SK-N-SH treated with all-trans-retinoic acid at 6 μM for 48 hours (cell line): ENCODE measurements around the gene S100A4.

Experiments
- ARNTL ChIP-seq: fragments of 450-650 bp; formaldehyde crosslinking; IDR thresholded peaks from 2 replicates; pipeline ENCODE4 v1.5.0; 2020; ENCODE audit warnings: low read depth, mild to moderate bottlenecking, moderate library complexity, borderline replicate concordance
- CSRNP3 ChIP-seq: fragments of 250-450 bp; sonication (Bioruptor Pico); IDR thresholded peaks from 2 replicates; pipeline ENCODE4 v1.5.1; 2021; ENCODE audit warnings: mild to moderate bottlenecking, moderate library complexity
- PATZ1 ChIP-seq: fragments of 250-450 bp; sonication (Bioruptor Pico); IDR thresholded peaks from 2 replicates; pipeline ENCODE4 v1.8.0; 2020; ENCODE audit warnings: mild to moderate bottlenecking, moderate library complexity, borderline replicate concordance
- POU6F1 ChIP-seq: fragments of 250-450 bp; sonication (Bioruptor Pico); IDR thresholded peaks from 2 replicates; pipeline ENCODE4 v1.8.0; 2021; ENCODE audit warnings: low read depth, mild to moderate bottlenecking, moderate library complexity, borderline replicate concordance
- PPARA ChIP-seq: fragments of 250-450 bp; sonication (Bioruptor Pico); IDR thresholded peaks from 2 replicates; pipeline ENCODE4 v1.5.0; 2020; ENCODE audit warnings: mild to moderate bottlenecking, borderline replicate concordance
- TCF4 ChIP-seq: fragments of 250-450 bp; sonication (Bioruptor Pico); IDR thresholded peaks from 2 replicates; pipeline ENCODE4 v1.8.0; 2021; ENCODE audit warnings: mild to moderate bottlenecking, moderate library complexity, borderline replicate concordance
- TOX ChIP-seq: fragments of 250-450 bp; sonication (Bioruptor Pico); IDR thresholded peaks from 2 replicates; pipeline ENCODE4 v1.8.0; 2021; ENCODE audit warnings: mild to moderate bottlenecking, moderate library complexity, borderline replicate concordance
- ZFP3 ChIP-seq: fragments of 250-450 bp; sonication (Bioruptor Pico); IDR thresholded peaks from 2 replicates; pipeline ENCODE4 v1.5.0; 2020; ENCODE audit warnings: mild to moderate bottlenecking, moderate library complexity
- ZFP30 ChIP-seq: fragments of 450-650 bp; formaldehyde crosslinking; IDR thresholded peaks from 2 replicates; pipeline ENCODE4 v1.5.0; 2022; ENCODE audit warnings: mild to moderate bottlenecking, moderate library complexity

GRCh38 chr1:153532769-153533599, 12.6 kb downstream of the S100A4 start:
- TF ChIP-seq ZFP30 (CRISPR knock-in tag) (no peak), TOX (CRISPR knock-in tag) (no peak), PATZ1 (CRISPR knock-in tag) (no peak), CSRNP3 (CRISPR knock-in tag) (no peak), ZFP3 (CRISPR knock-in tag) (no peak), PPARA (CRISPR knock-in tag) (no peak), ARNTL (CRISPR knock-in tag) (no peak), POU6F1 (CRISPR knock-in tag) (no peak), TCF4 (CRISPR knock-in tag) (no peak)
